Heart right ventricle (tissue), 16 donors: ENCODE measurements around the gene SLC38A3. TPM values are rescaled to one million over a fixed set of nuclear protein-coding genes. Genes with fewer than 3 reads are reported as not detected.
A peak's percentile ranks its signal among the peaks of the same experiment; 100 is the strongest.

ENCODE experiments used
- ATAC-seq, 8 donors: fragments of 200-7000 bp; cut with Tn5 transposase; one replicate each; pipeline ENCODE4 v1.9.1; 2020; ENCODE audit warnings: mild to moderate bottlenecking in 8 of 8, moderate library complexity in 8 of 8, moderate number of reproducible peaks in 1 of 8
- DNase-seq, 2 donors: peaks; one replicate each; pipeline ENCODE4 v3.0.0-alpha.2; 2020
- H3K27ac ChIP-seq, 10 donors: fragments of 200-600 bp; sonication (generic) in 2 of 10; one replicate each; pipeline versions ENCODE4 v1.5.0 to v1.8.0; 2020 to 2022; ENCODE audit warnings: mild to moderate bottlenecking in 3 of 10
- H3K27me3 ChIP-seq, 7 donors: fragments of 200-600 bp; one replicate each; pipeline ENCODE4 v1.8.0; 2021 to 2022; ENCODE audit warnings: mild to moderate bottlenecking in 2 of 7
- H3K36me3 ChIP-seq, 9 donors: fragments of 200-600 bp; sonication (generic) in 1 of 9; one replicate each; pipeline versions ENCODE4 v1.5.0 to v1.8.0; 2020 to 2022; ENCODE audit warnings: mild to moderate bottlenecking in 2 of 9
- H3K4me1 ChIP-seq, 9 donors: fragments of 200-600 bp; sonication (generic) in 1 of 9; one replicate each; pipeline versions ENCODE4 v1.5.0 to v1.8.0; 2020 to 2022; ENCODE audit warnings: mild to moderate bottlenecking in 4 of 9
- H3K4me3 ChIP-seq, 10 donors: fragments of 200-600 bp; sonication (generic) in 2 of 10; one replicate each; pipeline versions ENCODE4 v1.5.0 to v1.8.0; 2020 to 2022; ENCODE audit warnings: mild to moderate bottlenecking in 7 of 10, moderate library complexity in 2 of 10
- H3K9me3 ChIP-seq, 11 donors: fragments of 200-600 bp in 10 of 11; sonication (generic) in 2 of 11; one replicate each; pipeline versions ENCODE4 v1.5.0 to v1.8.0; 2013 to 2022; ENCODE audit warnings: mild to moderate bottlenecking in 2 of 11, control low read depth in 1 of 11, moderate library complexity in 1 of 11
- CTCF ChIP-seq, 9 donors: fragments of 200-600 bp; sonication (generic) in 2 of 9; IDR thresholded peaks; one replicate each; pipeline versions ENCODE4 v1.5.0 to v1.8.0; 2021 to 2022; ENCODE audit warnings: antibody characterized with exemption in 9 of 9, mild to moderate bottlenecking in 5 of 9, moderate library complexity in 1 of 9
- WGBS, 2 donors: extraction: QIAGEN DNeasy Blood & Tissue Kit; methylation state at CpG; one replicate each; pipeline ENCODE4 v1.1.7; 2013; ENCODE audit warnings: inconsistent platforms in 1 of 2; 5-methylcytosine and 5-hydroxymethylcytosine counted together
- intact Hi-C, 10 donors: fragments of 100-400 bp; cut with DNase I; formaldehyde crosslinking; loops; one replicate each; pipeline versions ENCODE4 v1.11.1 to v1.14.2; 2022
- polyA plus RNA-seq, 2 donors: library from polyadenylated mRNA; stranded (reverse); fragments of 200-250 nt; gene quantifications; one replicate each; pipeline ENCODE4 v1.2.3, GENCODE V29; 2013
- total RNA-seq, 10 donors: library from RNA; stranded (reverse); fragmentation: NEBNext Ultra II Directional in 3 of 10; extraction: Animal tissue kit (Norgen Biotek cat#: 25700) in 3 of 10; gene quantifications; one replicate each; pipeline versions ENCODE4 v1.2.1 to v1.2.4, GENCODE V29; 2021 to 2023
- donor health status: Arrhythmogenic right ventricular cardiomyopathy.
- donor health status: ischemic (EF 13 %, LVEDD 7.1; RV severe dilation, severe dysfunction).
- donor health status: healthy with polysubstance abuse.
- donor health status: DM: no; HTN: yes; CAD: no.
- donor health status: DM: no; HTN: no; CAD: no.
- donor health status: ischemic (EF 25% LVEDD 6.9; RV normal size, moderate dysfunction).
- donor health status: ischemic (EF 25% LVEDD 5.7; RV mildly dilated, moderate dysfunction).
- donor health status: healthy.
- donor health status: DM: yes; HTN: yes; CAD: no.
- donor health status: Ischemic cardiomyopathy.
- donor health status: ischemic (EF 35%, LVEDD 5.7; RV mildly dilated, moderate dysfunction).
- donor health status: nonischemic (EF 11% LVEDD 7.7; RV severe dilation, severe dysfunction).
- donor health status: DM: yes; HTN: yes; CAD: no.
- donor health status: PGD.
- donor health status: ischemic (EF 29% LVEDD 5.4; RV normal size, mild dysfunction).
- donor health status: nonischemic (EF 23%, LVEDD 6.1; RV moderate dilation, normal function).

The SLC38A3 gene
- total and polyA plus RNA-seq, 12 donors: 1.4 to 16.4 (median 11.2) TPM

- H3K27me3 ChIP-seq: no peaks in the 10 kb centered on the region
- H3K4me3 ChIP-seq: no peak overlapping the region
- DNase-seq: no peak
- no peak for ATAC-seq
- peaks cover 0 to 15% (median 0%) of the 10 kb centered on the region in 9 donors for H3K4me1 ChIP-seq
- no peak overlapping the region for H3K27ac ChIP-seq
- WGBS, 2 donors: 81 to 85% methylated on average over 10 of the region's 10 CpGs
- TF ChIP-seq CTCF (IDR thresholded peaks at IDR 0.05): no peak
- H3K9me3 ChIP-seq: no peaks in the 10 kb centered on the region
- peaks cover 0 to 6% (median 0%) of the 10 kb centered on the region in 9 donors for H3K36me3 ChIP-seq
- intact Hi-C loops: no loop called here
Observed at GRCh38 chr3:50217681-50218080, 12.6 kb downstream of the SLC38A3 start.

GRCh38 chr3:50218448-50218847 lies 13.4 kb downstream of the SLC38A3 start:
- Histone ChIP-seq H3K4me3 (no peak overlapping the region), H3K27me3 (no peaks in the 10 kb centered on the region), H3K27ac (no peak overlapping the region), H3K36me3 (peaks cover 0 to 6% (median 0%) of the 10 kb centered on the region in 9 donors), H3K4me1 (peaks cover 0 to 14% (median 0%) of the 10 kb centered on the region in 9 donors), H3K9me3 (no peaks in the 10 kb centered on the region)
- no peak for TF ChIP-seq CTCF (IDR thresholded peaks at IDR 0.05)
- intact Hi-C loops: no loop called here
- DNase-seq (no peak), ATAC-seq (no peak)
- WGBS, 2 donors: 93 to 95% methylated on average over 17 of the region's 17 CpGs

- no peak overlapping the region for H3K4me3 ChIP-seq
- H3K4me1 ChIP-seq: peaks cover 0 to 14% (median 0%) of the 10 kb centered on the region in 9 donors
- DNase-seq (no peak), ATAC-seq (no peak)
- WGBS, 2 donors: 90 to 96% methylated on average over 5 of the region's 5 CpGs
- no peaks in the 10 kb centered on the region for H3K9me3 ChIP-seq
- H3K27ac ChIP-seq: no peak overlapping the region
- intact Hi-C loops: no loop called here
- peaks cover 0 to 6% (median 0%) of the 10 kb centered on the region in 9 donors for H3K36me3 ChIP-seq
- no peaks in the 10 kb centered on the region for H3K27me3 ChIP-seq
- no peak for TF ChIP-seq CTCF (IDR thresholded peaks at IDR 0.05)
Observed at GRCh38 chr3:50219285-50219684, 14.2 kb downstream of the SLC38A3 start.

GRCh38 chr3:50220109-50220508 lies 15.0 kb downstream of the SLC38A3 start:
- WGBS, 2 donors: 48 to 50% methylated on average over 6 of the region's 6 CpGs
- H3K27ac ChIP-seq: no peak overlapping the region
- TF ChIP-seq CTCF (IDR thresholded peaks at IDR 0.05): no peak
- intact Hi-C loops: no loop called here
- H3K9me3 ChIP-seq: no peaks in the 10 kb centered on the region
- DNase-seq (no peak), ATAC-seq (peak in 4 of 8 donors; percentile 31 to 48 (median 37))
- no peaks in the 10 kb centered on the region for H3K27me3 ChIP-seq
- H3K4me1 ChIP-seq: peaks cover 0 to 14% (median 0%) of the 10 kb centered on the region in 9 donors
- H3K36me3 ChIP-seq: peaks cover 0 to 6% (median 0%) of the 10 kb centered on the region in 9 donors
- H3K4me3 ChIP-seq: no peak overlapping the region
